ENCODE measurements around the gene TYW5. TPM values are rescaled to one million over a fixed set of nuclear protein-coding genes. Genes with fewer than 3 reads are reported as not detected.

Gene TYW5
- total and polyA plus RNA-seq, 2 of the 13 experiments (the other 11 are each of a cell fraction or from before 2014, with no cell fraction given): 8.3 to 14.6 TPM

GRCh38 chr2:199911052-199911876 lies 44.0 kb downstream of the TYW5 start, which contains the start of gene C2orf69 (continued):
- TF ChIP-seq TEF (CRISPR knock-in tag; IDR thresholded peaks at IDR 0.05) (peak; percentile 15; the same call in 1 of the 2 replicates), ZNF615 (CRISPR knock-in tag; IDR thresholded peaks at IDR 0.05; ENCODE audit: borderline replicate concordance) (peak; percentile 80; the same call in 1 of the 2 replicates), ZNF589 (CRISPR knock-in tag; conservative IDR thresholded peaks at IDR 0.05) (no peak; the same call in 1 of the 2 replicates), ZNF781 (CRISPR knock-in tag; IDR thresholded peaks at IDR 0.05; ENCODE audit: borderline replicate concordance, not compliant biosample characterization) (peak; percentile 84), FOXJ3 (CRISPR knock-in tag; IDR thresholded peaks at IDR 0.05; ENCODE audit: borderline replicate concordance) (0 out of 2 replicates have a peak, but pooled peaks have one; percentile 30), ZNF30 (CRISPR knock-in tag; IDR thresholded peaks at IDR 0.05) (no peak), PRDM10 (CRISPR knock-in tag; IDR thresholded peaks at IDR 0.05; ENCODE audit: low read depth) (peak; percentile 68; the same call in 1 of the 2 replicates), TBX2 (CRISPR knock-in tag; IDR thresholded peaks at IDR 0.05; ENCODE audit: borderline replicate concordance) (peak; percentile 93), BHLHE40 (IDR thresholded peaks at IDR 0.05; ENCODE audit: low read length) (no peak; the same call in 1 of the 2 replicates), CERS6 (CRISPR knock-in tag; IDR thresholded peaks at IDR 0.05) (no peak), GMEB1 (CRISPR knock-in tag; IDR thresholded peaks at IDR 0.05; ENCODE audit: borderline replicate concordance) (peak; percentile 99), PBX3 (CRISPR knock-in tag; IDR thresholded peaks at IDR 0.05; ENCODE audit: borderline replicate concordance) (peak; percentile 52; the same call in 1 of the 2 replicates), TCF7 (IDR thresholded peaks at IDR 0.05; ENCODE audit: low read depth) (no peak), CCDC6 (CRISPR knock-in tag; IDR thresholded peaks at IDR 0.05) (peak; percentile 86; the same call in 1 of the 2 replicates), JUND (CRISPR knock-in tag; IDR thresholded peaks at IDR 0.05) (no peak), ZNF614 (CRISPR knock-in tag; IDR thresholded peaks at IDR 0.05; ENCODE audit: borderline replicate concordance) (no peak), TBX3 (IDR thresholded peaks at IDR 0.05; ENCODE audit: borderline replicate concordance) (no peak; the same call in 1 of the 2 replicates), REL (CRISPR knock-in tag; conservative IDR thresholded peaks at IDR 0.05) (peak; percentile 71; the same call in 1 of the 2 replicates), NR2F6 (IDR thresholded peaks at IDR 0.05) (no peak), NR2F6 (CRISPR knock-in tag; IDR thresholded peaks at IDR 0.05) (no peak)
